ENCODE measurements around the gene MPDZ. TPM values are rescaled to one million over a fixed set of nuclear protein-coding genes. Genes with fewer than 3 reads are reported as not detected.

The MPDZ gene
- total and polyA plus RNA-seq, 4 donors, result 9.5 to 62.7 (median 16.2) TPM

DNA sequence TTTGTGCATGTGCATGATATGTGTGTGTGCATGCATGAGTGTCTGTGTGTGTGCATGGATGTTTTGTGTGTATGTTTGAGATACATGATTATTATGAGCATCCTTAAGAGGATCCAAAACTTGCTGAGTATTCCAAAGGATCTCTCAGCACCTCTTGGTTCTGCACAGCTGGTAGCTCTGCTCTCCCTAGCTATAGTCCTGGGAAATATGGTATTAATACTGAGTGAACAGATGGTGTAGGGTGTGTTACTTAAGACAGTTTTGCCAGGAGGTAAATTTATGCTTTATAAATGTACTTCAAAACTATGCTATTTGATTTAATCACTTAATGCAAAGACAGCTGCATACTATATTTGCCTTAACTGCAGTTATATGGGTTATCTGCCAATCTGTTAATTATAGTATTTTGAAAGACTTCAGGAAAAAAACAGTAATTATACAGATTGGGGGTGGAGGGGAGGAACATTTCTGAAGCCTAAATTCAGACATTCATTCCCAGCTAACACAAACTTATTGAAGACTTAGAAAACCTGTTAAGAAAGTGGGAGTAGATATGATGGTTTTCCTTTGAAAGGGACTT is 215.5 kb downstream of the MPDZ start:
- no peak for DNase-seq
- Histone ChIP-seq H3K9me3 (ENCODE audit: control insufficient read depth in 4 of 4, insufficient read depth in 3 of 4, low read length in 3 of 4) (no peaks in the 10 kb centered on the region), H3K4me3 (no peak overlapping the region), H3K27ac (ENCODE audit: low read depth in 1 of 2, low read length in 1 of 2) (no peak overlapping the region), H3K9ac (ENCODE audit: insufficient read depth in 1 of 2, low read length in 2 of 2) (no peak overlapping the region), H3K27me3 (ENCODE audit: control insufficient read depth in 3 of 3, insufficient read depth in 3 of 3, low read length in 2 of 3) (no peaks in the 10 kb centered on the region), H3K36me3 (ENCODE audit: control insufficient read depth in 4 of 4, insufficient read depth in 4 of 4, low read length in 4 of 4) (no peaks in the 10 kb centered on the region), H3K4me1 (ENCODE audit: control insufficient read depth in 5 of 5, insufficient read depth in 5 of 5, low read length in 5 of 5) (no peaks in the 10 kb centered on the region)
- TF ChIP-seq CTCF (IDR thresholded peaks at IDR 0.05; ENCODE audit: control extremely low read depth, extremely low read depth), result no peak
- no peak for ATAC-seq (ENCODE audit: insufficient read depth, low FRiP score)

- WGBS, 2 donors, result 81 to 84% methylated on average over 3 of the region's 3 CpGs
- ATAC-seq (ENCODE audit: insufficient read depth, low FRiP score), result no peak
Observed at GRCh38 chr9:13061390-13061789, 218.1 kb downstream of the MPDZ start.

More at GRCh38 chr9:13061390-13061789, 218.1 kb downstream of the MPDZ start:
- Histone ChIP-seq H3K27me3 (ENCODE audit: control insufficient read depth in 3 of 3, insufficient read depth in 3 of 3, low read length in 2 of 3) (no peaks in the 10 kb centered on the region), H3K27ac (ENCODE audit: low read depth in 1 of 2, low read length in 1 of 2) (no peak overlapping the region), H3K4me3 (no peak overlapping the region), H3K9me3 (ENCODE audit: control insufficient read depth in 4 of 4, insufficient read depth in 3 of 4, low read length in 3 of 4) (no peaks in the 10 kb centered on the region), H3K36me3 (ENCODE audit: control insufficient read depth in 4 of 4, insufficient read depth in 4 of 4, low read length in 4 of 4) (no peaks in the 10 kb centered on the region), H3K4me1 (ENCODE audit: control insufficient read depth in 5 of 5, insufficient read depth in 5 of 5, low read length in 5 of 5) (no peaks in the 10 kb centered on the region), H3K9ac (ENCODE audit: insufficient read depth in 1 of 2, low read length in 2 of 2) (no peak overlapping the region)
- no peak for TF ChIP-seq CTCF (IDR thresholded peaks at IDR 0.05; ENCODE audit: control extremely low read depth, extremely low read depth)
- DNase-seq, result no peak

Measured in lung (tissue), 12 donors.